UCSD-AML1 (cell line): ENCODE measurements around the gene VPS8.
"Not testable (repeated sequence)": the region's sequence is repeated elsewhere in the genome, so short reads cannot be mapped to it uniquely, and the experiment has no call there.

ENCODE experiments used
- DNase-seq: peaks from one replicate; lab custom pipeline; 2025; ENCODE audit not compliant: unreplicated experiment; lab: John Stamatoyannopoulos, UW

VPS8 gene

GRCh38 chr3:184850201-184850600 lies 38.2 kb downstream of the VPS8 start:
- no peak for DNase-seq

- DNase-seq = no peak
These were observed 45.1 kb downstream of the VPS8 start for GRCh38 chr3:184857099-184857498.

GRCh38 chr3:184864000-184864399 lies 52.0 kb downstream of the VPS8 start:
- no peak for DNase-seq

GRCh38 chr3:184868477-184868876 lies 56.5 kb downstream of the VPS8 start:
- DNase-seq = no peak

- DNase-seq = no peak
These were observed 60.2 kb downstream of the VPS8 start for GRCh38 chr3:184872200-184872599.

GRCh38 chr3:184873141-184873540 lies 61.2 kb downstream of the VPS8 start:
- no peak for DNase-seq

- DNase-seq = no peak
These were observed 63.0 kb downstream of the VPS8 start for GRCh38 chr3:184874709-184875644.

GRCh38 chr3:184880276-184881019 lies 68.5 kb downstream of the VPS8 start:
- DNase-seq = no peak

- no peak for DNase-seq
These were observed 72.5 kb downstream of the VPS8 start for GRCh38 chr3:184884359-184885017.

- DNase-seq = no peak
These were observed 73.1 kb downstream of the VPS8 start for GRCh38 chr3:184885112-184885511.

- no peak for DNase-seq
These were observed 75.6 kb downstream of the VPS8 start for GRCh38 chr3:184887574-184887973.

GRCh38 chr3:184889312-184889904 lies 77.4 kb downstream of the VPS8 start:
- no peak for DNase-seq

- no peak for DNase-seq
These were observed 82.1 kb downstream of the VPS8 start for GRCh38 chr3:184894051-184894450.

GRCh38 chr3:184895350-184895749 lies 83.4 kb downstream of the VPS8 start:
- DNase-seq = no peak

GRCh38 chr3:184896336-184896735 lies 84.4 kb downstream of the VPS8 start:
- no peak for DNase-seq

- no peak for DNase-seq
These were observed 88.1 kb downstream of the VPS8 start for GRCh38 chr3:184899953-184900595.

GRCh38 chr3:184907031-184907430 lies 95.1 kb downstream of the VPS8 start:
- not testable (repeated sequence) for DNase-seq

- no peak for DNase-seq
These were observed 96.0 kb downstream of the VPS8 start for GRCh38 chr3:184907681-184908649.

- DNase-seq = no peak
These were observed 96.9 kb downstream of the VPS8 start for GRCh38 chr3:184908859-184909258.

GRCh38 chr3:184910664-184911063 lies 98.7 kb downstream of the VPS8 start:
- DNase-seq = no peak
